CD4-positive, alpha-beta T cell treated with Interferon gamma for 1 hour (primary cell): ENCODE results near the gene ADAMTS19.

ENCODE experiments used
- DNase-seq: peaks from one replicate; pipeline ENCODE4 v3.0.0-alpha.2; 2020

The ADAMTS19 gene

GRCh38 chr5:129770024-129770820 is 310.1 kb downstream of the ADAMTS19 start:
- DNase-seq: no peak

- no peak for DNase-seq
Measured at GRCh38 chr5:129771058-129771838, 311.1 kb downstream of the ADAMTS19 start.

GRCh38 chr5:129773376-129773775 is 313.3 kb downstream of the ADAMTS19 start:
- DNase-seq: no peak

- DNase-seq: no peak
Measured at GRCh38 chr5:129781594-129781993, 321.5 kb downstream of the ADAMTS19 start.
